ENCODE data around the gene TBL1Y. TPM values are rescaled to one million over a fixed set of nuclear protein-coding genes. Genes with fewer than 3 reads are reported as not detected.

The TBL1Y gene
- total and polyA plus RNA-seq, 2 experiments from 2014 or later = 2.6 to 5.8 TPM

Other genes with a start within 250 kb of the TBL1Y start
- not detected in 2 replicates for gene AMELY, start 1.1 kb downstream of the TBL1Y start, total RNA-seq (2014; rRNA removed; shearing (Covaris generic))
- not detected in 2 replicates for gene AMELY, start 1.1 kb downstream of the TBL1Y start, polyA plus RNA-seq (2016; fragmentation: Nextera tagmentation; extraction: Ambion mirVana)

Measured in GM23338 (cell line).